GM06990 (cell line): ENCODE data around the gene SLC16A8.

Experiments
- DNase-seq: peaks from one replicate; pipeline ENCODE4 v3.0.0-alpha.2; 2011; ENCODE audit not compliant: insufficient read length; ENCODE audit errors: extremely low read depth
- H3K27me3 ChIP-seq: replicated peaks from 2 replicates; pipeline ENCODE4 v1.6.0; 2011; ENCODE audit warnings: low read length; ENCODE audit not compliant: control insufficient read depth, insufficient read depth
- H3K36me3 ChIP-seq: 2 replicates; pipeline ENCODE4 v1.5.1; 2011; ENCODE audit warnings: low read length; ENCODE audit not compliant: control insufficient read depth, insufficient read depth
- H3K4me3 ChIP-seq: replicated peaks from 2 replicates; pipeline ENCODE4 v1.5.1; 2011; ENCODE audit warnings: low read depth, mild to moderate bottlenecking, control low read depth, low read length
- TF ChIP-seq, protein P1 (sequence below): IDR thresholded peaks from 2 replicates; pipeline ENCODE4 v1.5.1; 2011; ENCODE audit warnings: low read length, control low read depth, mild to moderate bottlenecking, inconsistent platforms; ENCODE audit not compliant: insufficient read depth, poor library complexity, severe bottlenecking

The SLC16A8 gene

DNA sequence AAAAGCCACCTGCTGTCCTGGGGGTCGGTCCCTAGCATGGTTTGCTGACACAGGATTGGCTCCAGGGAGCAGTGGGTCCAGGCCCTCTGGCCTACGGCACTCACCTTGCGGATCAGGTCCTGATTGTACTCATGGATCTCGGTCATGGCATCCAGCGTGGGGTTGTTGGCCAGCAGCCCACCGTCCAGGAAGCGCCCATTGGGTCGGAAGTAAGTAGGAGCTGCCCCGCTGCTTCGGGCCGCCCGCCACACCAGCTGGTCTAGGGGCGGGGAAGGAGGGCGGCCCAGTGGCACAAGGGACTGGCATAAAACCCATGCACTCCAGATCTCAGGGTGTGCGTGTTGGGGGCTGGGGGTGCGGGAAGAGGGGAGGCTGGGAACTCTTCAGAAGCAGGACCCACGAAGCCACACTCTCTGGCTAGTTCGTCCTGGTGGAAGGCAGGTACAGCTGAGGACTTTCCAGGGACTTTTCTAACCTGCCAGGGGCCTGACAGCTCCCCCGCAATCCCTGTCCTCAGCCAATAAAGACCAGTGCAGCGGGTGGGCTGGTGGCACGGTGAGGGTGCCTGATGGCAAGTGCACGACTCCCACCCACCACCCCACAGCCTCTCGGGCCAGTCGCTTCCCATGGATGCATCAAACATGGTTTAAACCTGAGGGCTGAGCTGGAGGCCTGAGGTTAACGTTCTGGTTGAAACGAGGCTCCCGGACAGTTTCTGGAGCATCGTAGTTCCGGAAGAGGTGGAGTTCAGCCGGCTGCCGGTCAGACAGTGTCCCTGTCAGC, 31.6 kb upstream of the SLC16A8 start:
- Histone ChIP-seq H3K4me3 (no peak overlapping the region), H3K36me3 (peaks cover 1% of the 10 kb centered on the region), H3K27me3 (no peaks in the 10 kb centered on the region)
- no peak for DNase-seq
- TF ChIP-seq, protein P1, sequence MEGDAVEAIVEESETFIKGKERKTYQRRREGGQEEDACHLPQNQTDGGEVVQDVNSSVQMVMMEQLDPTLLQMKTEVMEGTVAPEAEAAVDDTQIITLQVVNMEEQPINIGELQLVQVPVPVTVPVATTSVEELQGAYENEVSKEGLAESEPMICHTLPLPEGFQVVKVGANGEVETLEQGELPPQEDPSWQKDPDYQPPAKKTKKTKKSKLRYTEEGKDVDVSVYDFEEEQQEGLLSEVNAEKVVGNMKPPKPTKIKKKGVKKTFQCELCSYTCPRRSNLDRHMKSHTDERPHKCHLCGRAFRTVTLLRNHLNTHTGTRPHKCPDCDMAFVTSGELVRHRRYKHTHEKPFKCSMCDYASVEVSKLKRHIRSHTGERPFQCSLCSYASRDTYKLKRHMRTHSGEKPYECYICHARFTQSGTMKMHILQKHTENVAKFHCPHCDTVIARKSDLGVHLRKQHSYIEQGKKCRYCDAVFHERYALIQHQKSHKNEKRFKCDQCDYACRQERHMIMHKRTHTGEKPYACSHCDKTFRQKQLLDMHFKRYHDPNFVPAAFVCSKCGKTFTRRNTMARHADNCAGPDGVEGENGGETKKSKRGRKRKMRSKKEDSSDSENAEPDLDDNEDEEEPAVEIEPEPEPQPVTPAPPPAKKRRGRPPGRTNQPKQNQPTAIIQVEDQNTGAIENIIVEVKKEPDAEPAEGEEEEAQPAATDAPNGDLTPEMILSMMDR, result no peak

DNA sequence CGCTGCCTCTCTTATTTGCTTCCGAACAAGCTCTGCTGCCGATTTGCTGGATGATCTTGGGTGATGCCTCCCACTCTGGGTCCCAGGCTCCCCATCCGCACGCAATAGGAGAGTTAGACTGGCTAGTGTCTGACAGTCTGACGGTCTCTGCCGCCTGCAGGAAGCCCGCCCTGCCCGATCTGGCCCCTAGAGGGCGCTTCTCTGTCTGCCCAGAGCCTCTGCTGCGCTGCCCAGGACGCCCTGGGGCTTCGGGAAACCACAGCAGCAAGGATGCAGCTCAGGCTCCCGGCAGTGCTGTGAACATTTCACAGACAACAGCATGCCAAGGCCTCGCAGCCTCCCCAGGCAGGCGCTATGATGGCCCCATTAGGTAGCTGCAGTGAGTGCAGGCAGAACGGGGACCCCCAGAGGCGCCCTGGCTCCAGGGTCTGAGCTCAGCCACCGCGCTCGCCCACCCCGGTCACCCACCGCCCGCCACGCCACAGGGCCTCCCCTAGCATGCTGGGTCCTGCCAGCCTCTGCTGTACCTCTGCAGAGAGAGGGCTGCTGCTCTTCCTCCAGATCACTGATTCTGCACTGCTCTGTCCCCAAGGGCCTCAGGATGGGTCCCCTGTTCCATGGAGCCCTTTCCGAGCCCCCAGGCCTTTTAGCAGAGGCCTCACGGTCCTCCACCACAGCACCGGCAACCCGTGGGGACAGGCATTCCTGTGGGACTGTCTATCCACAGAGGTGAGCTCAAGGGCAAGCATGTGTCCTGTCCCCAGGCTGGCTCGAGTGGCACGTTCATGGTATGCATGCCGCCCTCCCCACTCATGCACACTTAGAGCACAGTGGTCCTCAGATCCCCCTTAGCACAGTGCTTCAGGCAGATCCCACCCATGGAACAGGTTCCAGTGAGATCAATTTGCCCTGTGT, 30.8 kb upstream of the SLC16A8 start:
- DNase-seq, result peak; percentile 61

DNA sequence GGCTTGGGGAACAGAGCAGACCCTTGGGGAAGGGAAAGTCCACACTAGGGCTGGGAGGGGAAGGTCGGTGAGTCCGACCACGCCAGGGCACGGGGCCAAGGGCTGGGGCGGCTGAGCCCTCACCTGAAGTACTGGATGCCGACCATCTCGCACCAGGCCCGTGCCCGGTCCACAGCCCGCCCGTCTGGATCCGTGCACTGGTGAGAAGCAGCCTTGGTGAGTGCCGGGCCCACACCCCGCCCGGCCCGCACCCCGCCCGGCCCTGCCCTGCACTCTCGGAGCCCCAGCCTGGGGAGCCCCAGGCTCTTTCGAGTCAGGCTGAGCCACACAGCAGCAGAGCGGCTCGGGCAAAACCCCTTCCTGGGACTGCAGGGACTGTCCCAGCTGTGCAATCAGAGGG, 28.4 kb upstream of the SLC16A8 start:
- H3K36me3 ChIP-seq, result peaks cover 1% of the 10 kb centered on the region
- no peak for DNase-seq
- no peaks in the 10 kb centered on the region for H3K27me3 ChIP-seq
- H3K4me3 ChIP-seq, result no peak overlapping the region
- TF ChIP-seq, protein P1, result no peak

More for the DNA sequence above, 30.8 kb upstream of the SLC16A8 start:
- Histone ChIP-seq H3K4me3 (no peak overlapping the region), H3K36me3 (peaks cover 1% of the 10 kb centered on the region), H3K27me3 (no peaks in the 10 kb centered on the region)
- TF ChIP-seq, protein P1, result peak; percentile 94

DNA sequence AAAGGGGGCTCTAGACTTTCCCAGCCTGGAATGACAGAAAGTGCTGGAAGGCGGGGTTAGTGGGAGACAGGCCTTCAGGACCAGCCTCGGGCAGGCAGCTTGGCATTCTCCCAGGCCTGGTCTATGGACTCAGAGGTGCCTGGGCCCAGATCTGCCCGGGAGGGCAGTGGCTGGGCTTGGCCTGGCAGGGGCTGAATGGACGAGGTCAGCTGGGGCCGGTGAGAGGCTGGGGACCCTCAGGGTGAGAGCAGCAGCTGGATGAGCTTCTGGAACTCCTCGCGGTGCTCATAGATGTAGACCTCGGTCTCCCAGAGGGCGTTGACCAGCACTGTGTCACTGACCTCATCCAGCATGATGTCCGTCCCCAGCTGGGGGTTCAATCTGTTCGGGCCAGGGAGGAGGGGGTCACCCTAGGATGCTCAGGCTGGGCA, 28.0 kb upstream of the SLC16A8 start:
- Histone ChIP-seq H3K4me3 (no peak overlapping the region), H3K27me3 (no peaks in the 10 kb centered on the region), H3K36me3 (peaks cover 1% of the 10 kb centered on the region)
- no peak for DNase-seq
- TF ChIP-seq, protein P1, result no peak

DNA sequence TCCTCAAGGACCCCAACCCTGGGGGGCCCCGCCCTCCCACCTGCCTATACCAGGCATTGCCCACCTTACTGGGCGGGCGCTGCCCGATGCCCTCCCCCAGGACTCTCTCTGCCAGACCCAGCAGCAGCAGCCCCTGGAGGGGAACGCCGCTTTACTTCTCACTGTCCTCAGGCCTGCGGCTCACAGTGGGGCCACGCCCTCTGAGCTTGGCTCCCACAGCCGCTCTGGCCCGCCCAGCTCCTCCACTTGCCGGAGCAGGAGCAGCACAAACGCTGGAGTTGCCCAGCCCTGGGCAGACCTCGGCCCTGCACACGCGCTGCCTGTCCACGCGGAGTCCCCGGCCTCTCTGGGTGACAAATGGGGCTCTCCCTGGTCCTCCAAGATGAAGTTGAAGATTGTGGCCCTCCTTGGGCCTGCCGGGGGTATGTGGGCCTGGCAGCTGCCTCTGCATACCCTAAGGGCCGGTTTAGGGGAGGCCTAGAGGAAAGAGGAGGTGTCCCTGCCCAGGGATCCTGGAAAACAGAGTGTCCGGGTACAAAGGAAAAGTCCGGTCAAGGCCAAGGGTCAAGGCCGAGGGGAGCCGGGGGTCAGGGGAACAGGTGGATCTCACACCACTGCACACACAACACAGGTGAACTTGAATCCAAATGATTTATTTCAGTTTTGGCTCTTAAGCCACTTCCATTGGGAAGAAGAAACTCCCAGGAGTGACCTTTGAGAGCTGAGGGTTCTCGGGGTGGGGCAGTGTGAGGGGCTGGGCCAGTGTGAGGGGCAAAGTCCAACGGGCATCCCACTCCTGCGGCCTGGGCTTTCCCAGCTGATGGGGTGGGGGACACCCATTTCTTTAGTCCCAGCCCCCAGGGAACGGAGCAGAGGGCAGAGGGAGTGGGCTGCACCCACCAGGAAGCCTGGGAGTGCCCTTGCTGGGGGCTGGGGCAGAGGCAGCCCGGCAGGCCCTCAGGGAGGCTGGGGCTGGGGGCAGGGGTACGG, 27.2 kb upstream of the SLC16A8 start:
- DNase-seq, result no peak
- TF ChIP-seq, protein P1, result no peak
- Histone ChIP-seq H3K4me3 (no peak overlapping the region), H3K36me3 (peaks cover 1% of the 10 kb centered on the region), H3K27me3 (no peaks in the 10 kb centered on the region)
